Activated CD4-positive, alpha-beta T cell treated with anti-CD3 and anti-CD28 coated beads, Interleukin-2, amount 50 U/mL, for 16 hours (primary cell): ENCODE data around the gene NASP.
A peak's percentile ranks its signal among the peaks of the same experiment; 100 is the strongest.

Experiments used
- DNase-seq: peaks from one replicate; pipeline ENCODE4 v3.0.0-alpha.2; 2020

Gene NASP

GRCh38 chr1:45620588-45621500 is 37.0 kb downstream of the NASP start:
- DNase-seq = no peak

- DNase-seq = no peak
These were observed 37.6 kb downstream of the NASP start for GRCh38 chr1:45621501-45621836.

GRCh38 chr1:45621895-45622523 is 38.2 kb downstream of the NASP start:
- DNase-seq = no peak

- DNase-seq = no peak
These were observed 38.9 kb downstream of the NASP start for GRCh38 chr1:45622524-45623394.

GRCh38 chr1:45623972-45624371 is 40.1 kb downstream of the NASP start, which contains the start of gene CCDC17:
Gene CCDC17, minus strand, starts transcription at chr1:45624054. Its CDS starts 145 bp downstream, at chr1:45623909.
- DNase-seq = no peak

GRCh38 chr1:45629035-45629434 is 45.2 kb downstream of the NASP start:
- DNase-seq = no peak

GRCh38 chr1:45630429-45630828 is 46.6 kb downstream of the NASP start:
- DNase-seq = no peak

- no peak for DNase-seq
These were observed 51.4 kb downstream of the NASP start for GRCh38 chr1:45635211-45635610.

GRCh38 chr1:45640293-45640692 is 56.5 kb downstream of the NASP start:
- no peak for DNase-seq

GRCh38 chr1:45643321-45643720 is 59.5 kb downstream of the NASP start:
- no peak for DNase-seq

- no peak for DNase-seq
These were observed 60.1 kb downstream of the NASP start for GRCh38 chr1:45643978-45644377.

- no peak for DNase-seq
These were observed 60.8 kb downstream of the NASP start for GRCh38 chr1:45644661-45645060.

- no peak for DNase-seq
These were observed 63.6 kb downstream of the NASP start for GRCh38 chr1:45647248-45648021.

- DNase-seq = peak; percentile 80
These were observed 70.9 kb downstream of the NASP start for GRCh38 chr1:45654540-45655280.

- DNase-seq = no peak
These were observed 72.9 kb downstream of the NASP start for GRCh38 chr1:45656573-45657226.

- DNase-seq = no peak
These were observed 74.3 kb downstream of the NASP start for GRCh38 chr1:45658171-45658570.

GRCh38 chr1:45659222-45659621 is 75.4 kb downstream of the NASP start:
- DNase-seq = no peak

GRCh38 chr1:45660336-45660735 is 76.5 kb downstream of the NASP start:
- no peak for DNase-seq

- DNase-seq = no peak
These were observed 83.0 kb downstream of the NASP start for GRCh38 chr1:45666836-45667235.

GRCh38 chr1:45667321-45668111 is 83.7 kb downstream of the NASP start:
- no peak for DNase-seq
